Inflammatory macrophage treated with lipopolysaccharide for 1 hour (primary cell): Measurements from ENCODE around the gene ADORA2A.

Experiments used
- DNase-seq, 2 donors: peaks; one replicate each; pipeline ENCODE4 v3.0.0-alpha.2; 2020 to 2022

ADORA2A gene

GRCh38 chr22:24427500-24428164 lies at the start of gene ADORA2A:
Gene ADORA2A, plus strand, starts transcription at chr22:24427599. Its CDS starts 5,806 bp downstream, at chr22:24433405.
- no peak for DNase-seq

GRCh38 chr22:24379536-24379935 lies 47.9 kb upstream of the ADORA2A start:
- no peak for DNase-seq

GRCh38 chr22:24380220-24380904 lies 47.0 kb upstream of the ADORA2A start:
- no peak for DNase-seq

- no peak for DNase-seq
These were observed 46.5 kb upstream of the ADORA2A start for GRCh38 chr22:24380905-24381230.

GRCh38 chr22:24383061-24383460 lies 44.3 kb upstream of the ADORA2A start:
- DNase-seq = no peak

- peak; percentile 55 to 68 for DNase-seq
These were observed 43.3 kb upstream of the ADORA2A start for GRCh38 chr22:24384131-24384530.

GRCh38 chr22:24386937-24387471 lies 40.4 kb upstream of the ADORA2A start:
- DNase-seq = no peak

- DNase-seq = no peak
These were observed 37.7 kb upstream of the ADORA2A start for GRCh38 chr22:24389680-24390079.

- DNase-seq = no peak
These were observed 37.2 kb upstream of the ADORA2A start for GRCh38 chr22:24390156-24390555.

GRCh38 chr22:24390576-24390975 lies 36.8 kb upstream of the ADORA2A start:
- peak; percentile 43 to 51 for DNase-seq

- DNase-seq = peak; percentile 59 to 67
These were observed 35.6 kb upstream of the ADORA2A start for GRCh38 chr22:24391836-24392217.

GRCh38 chr22:24392218-24392931 lies 35.0 kb upstream of the ADORA2A start:
- DNase-seq = no peak

GRCh38 chr22:24393012-24393559 lies 34.3 kb upstream of the ADORA2A start:
- no peak for DNase-seq

- DNase-seq = peak; percentile 56 to 64
These were observed 33.6 kb upstream of the ADORA2A start for GRCh38 chr22:24393848-24394247.

GRCh38 chr22:24394254-24394653 lies 33.1 kb upstream of the ADORA2A start:
- DNase-seq = no peak

- no peak for DNase-seq
These were observed 29.0 kb upstream of the ADORA2A start for GRCh38 chr22:24398409-24398808.

GRCh38 chr22:24400034-24400725 lies 27.2 kb upstream of the ADORA2A start:
- peak in 1 of 2 donors; percentile 46 for DNase-seq

GRCh38 chr22:24400726-24401596 lies 26.4 kb upstream of the ADORA2A start:
- peak; percentile 76 to 88 for DNase-seq

- peak in 1 of 2 donors; percentile 38 for DNase-seq
These were observed 25.4 kb upstream of the ADORA2A start for GRCh38 chr22:24401931-24402367.

- peak; percentile 97 to 98 for DNase-seq
These were observed 24.8 kb upstream of the ADORA2A start for GRCh38 chr22:24402460-24403192.

GRCh38 chr22:24403346-24403745 lies 24.1 kb upstream of the ADORA2A start:
- DNase-seq = peak in 1 of 2 donors; percentile 7
